HepG2 (cell line): ENCODE measurements around the gene SLC5A10. TPM values are rescaled to one million over a fixed set of nuclear protein-coding genes. Genes with fewer than 3 reads are reported as not detected.

Experiments used
- ATAC-seq: fragments of 200-7000 bp; cut with Tn5 transposase; 3 replicates; pipeline ENCODE4 v1.9.1; 2020; ENCODE audit warnings: mild to moderate bottlenecking, moderate library complexity
- BruUV-seq: library from RNA; stranded (reverse); fragments of 400-500 nt; replicated peaks from 2 replicates; lab custom pipeline; 2021; lab: Mats Ljungman, UMichigan
- CTCF ChIA-PET: fragments of 300-600 bp; formaldehyde crosslinking; extraction: SDS; loops from one replicate; lab custom pipeline; 2021; ENCODE audit warnings: low total read pairs, inconsistent platforms, low intra/inter-chr PET ratio; lab: Yijun Ruan, JAX
- POLR2A ChIA-PET: fragments of 350-600 bp; sonication (Branson Sonifier 250); formaldehyde crosslinking; loops from one replicate; lab custom pipeline; 2020; ENCODE audit warnings: antibody characterized with exemption, inconsistent platforms; lab: Yijun Ruan, JAX
- DNase-seq: peaks from one replicate; pipeline ENCODE4 v3.0.0-alpha.2; 2015; ENCODE audit warnings: low spot score
- FAIRE-seq: peaks from 3 replicates; lab custom pipeline; 2011; peaks lifted over from hg19 to GRCh38; lab: Jason Lieb, UNC
- H2AFZ ChIP-seq: one replicate; pipeline ENCODE4 v1.6.1; 2011; ENCODE audit warnings: low read length, inconsistent platforms
- H3K27ac ChIP-seq: fragments of 300-600 bp; 3 replicates; pipeline ENCODE4 v1.8.0; 2011; ENCODE audit warnings: mixed run types, mild to moderate bottlenecking, mixed read lengths, low read length, inconsistent platforms; ENCODE audit not compliant: insufficient read depth; ENCODE audit errors: extremely low read length
- H3K27me3 ChIP-seq, 2 experiments: fragments of 200-600 bp in 1 of 2; 2 replicates in 1 of 2; 3 replicates in 1 of 2; pipeline versions ENCODE4 v1.6.0 to v1.8.0; 2011; ENCODE audit warnings: low read length in 2 of 2, mild to moderate bottlenecking in 2 of 2, moderate library complexity in 2 of 2, inconsistent platforms in 1 of 2; ENCODE audit not compliant: insufficient read depth in 2 of 2, control insufficient read depth in 1 of 2
- H3K36me3 ChIP-seq, 2 experiments: fragments of 200-600 bp in 1 of 2; replicated peaks in 1 of 2; 2 replicates in 1 of 2; 3 replicates in 1 of 2; pipeline versions ENCODE4 v1.5.1 to v1.8.0; 2011; ENCODE audit warnings: low read length in 2 of 2, inconsistent platforms in 1 of 2; ENCODE audit not compliant: insufficient read depth in 2 of 2, control insufficient read depth in 1 of 2
- H3K4me1 ChIP-seq: 2 replicates; pipeline ENCODE4 v1.5.1; 2012; ENCODE audit warnings: low read length, inconsistent platforms; ENCODE audit not compliant: insufficient read depth
- H3K4me2 ChIP-seq: 2 replicates; pipeline ENCODE4 v1.6.0; 2011; ENCODE audit warnings: low read depth, low read length, inconsistent platforms
- H3K4me3 ChIP-seq, 3 experiments: fragments of 200-600 bp in 1 of 3; sonication (generic), shearing (Covaris generic) in 1 of 3; replicated peaks in 1 of 3; 2 replicates each; pipeline ENCODE4 v1.5.1; 2011 to 2016; ENCODE audit warnings: low read length in 3 of 3, inconsistent platforms in 2 of 3, low read depth in 2 of 3, mild to moderate bottlenecking in 2 of 3, control low read depth in 1 of 3, mixed read lengths in 1 of 3; ENCODE audit not compliant: insufficient read depth in 1 of 3
- H3K79me2 ChIP-seq: one replicate; pipeline ENCODE4 v1.6.1; 2011; ENCODE audit warnings: low read length, inconsistent platforms; ENCODE audit not compliant: insufficient read depth
- H3K9ac ChIP-seq: 2 replicates; pipeline ENCODE4 v1.6.0; 2011; ENCODE audit warnings: mild to moderate bottlenecking, low read depth, low read length, inconsistent platforms; ENCODE audit not compliant: insufficient read depth
- H3K9me3 ChIP-seq: 2 replicates; pipeline ENCODE4 v1.5.1; 2012; ENCODE audit warnings: mild to moderate bottlenecking, low read length
- H4K20me1 ChIP-seq: 2 replicates; pipeline ENCODE4 v1.6.0; 2011; ENCODE audit warnings: inconsistent platforms, mild to moderate bottlenecking, low read length, moderate library complexity; ENCODE audit not compliant: insufficient read depth
- ARID4A ChIP-seq: sonication (generic); formaldehyde crosslinking; IDR thresholded peaks from 2 replicates; pipeline ENCODE4 v1.5.0; 2020; ENCODE audit warnings: mild to moderate bottlenecking, missing genetic modification reagents, borderline replicate concordance
- HNRNPH1 ChIP-seq: fragments of 200-400 bp; formaldehyde crosslinking; optimal IDR thresholded peaks from 2 replicates; pipeline ENCODE3; 2017; ENCODE audit warnings: mild to moderate bottlenecking, low read depth, low read length
- NFKBIZ ChIP-seq: IDR thresholded peaks from 2 replicates; pipeline ENCODE4 v1.6.1; 2018; ENCODE audit warnings: missing genetic modification reagents, missing compliant biosample characterization
- PAWR ChIP-seq: sonication (generic); formaldehyde crosslinking; IDR thresholded peaks from 2 replicates; pipeline ENCODE4 v1.4.0; 2020; ENCODE audit warnings: missing genetic modification reagents, mild to moderate bottlenecking, borderline replicate concordance
- PAXIP1 ChIP-seq: sonication (generic); formaldehyde crosslinking; conservative IDR thresholded peaks from 2 replicates; pipeline ENCODE4 v1.4.0; 2020; ENCODE audit warnings: mild to moderate bottlenecking, missing genetic modification reagents, moderate library complexity
- RNF219 ChIP-seq: sonication (generic); formaldehyde crosslinking; IDR thresholded peaks from 2 replicates; pipeline ENCODE4 v1.5.0; 2020; ENCODE audit warnings: mild to moderate bottlenecking, missing genetic modification reagents
- ZNF331 ChIP-seq: sonication (generic); formaldehyde crosslinking; IDR thresholded peaks from 2 replicates; pipeline ENCODE4 v1.4.0; 2020; ENCODE audit warnings: missing genetic modification reagents
- ZNF383 ChIP-seq: sonication (generic); formaldehyde crosslinking; IDR thresholded peaks from 2 replicates; pipeline ENCODE4 v1.4.0; 2020; ENCODE audit warnings: missing genetic modification reagents, mild to moderate bottlenecking, borderline replicate concordance
- ZNF552 ChIP-seq: sonication (generic); formaldehyde crosslinking; IDR thresholded peaks from 2 replicates; pipeline ENCODE4 v1.9.0; 2022; ENCODE audit warnings: missing genetic modification reagents, mild to moderate bottlenecking, borderline replicate concordance
- ZNF570 ChIP-seq: sonication (generic); formaldehyde crosslinking; IDR thresholded peaks from 2 replicates; pipeline ENCODE4 v1.4.0; 2020; ENCODE audit warnings: mild to moderate bottlenecking, missing genetic modification reagents, borderline replicate concordance
- ZNF576 ChIP-seq: sonication (generic); formaldehyde crosslinking; IDR thresholded peaks from 2 replicates; pipeline ENCODE4 v1.4.0; 2020; ENCODE audit warnings: mild to moderate bottlenecking, missing genetic modification reagents
- ZNF784 ChIP-seq: sonication (generic); formaldehyde crosslinking; IDR thresholded peaks from 2 replicates; pipeline ENCODE4 v1.5.1; 2020; ENCODE audit warnings: missing genetic modification reagents, mild to moderate bottlenecking, borderline replicate concordance
- WGBS: methylation state at CpG from one replicate; pipeline ENCODE4 v1.1.6; 2017; ENCODE audit warnings: low lambda C conversion rate; 5-methylcytosine and 5-hydroxymethylcytosine counted together
- in situ Hi-C: cut with HindIII; loops from 2 replicates; pipeline ENCODE4 v1.10.0; 2017; ENCODE audit warnings: low pct_unique_long_range_greater_than_20kb; ENCODE audit not compliant: extremely low pct_ligation_motif_present
- intact Hi-C: fragments of 100-400 bp; cut with micrococcal nuclease; formaldehyde crosslinking; loops from one replicate; pipeline ENCODE4 v1.10.0; 2022; ENCODE audit not compliant: unreplicated experiment
- polyA plus RNA-seq, 8 experiments: library from polyadenylated mRNA; depleted of rRNA in 3 of 8; stranded (reverse) in 7 of 8; unstranded in 1 of 8; fragments of >200 nt; fragmentation: Illumina TruSeq in 4 of 8; extraction: Trizol in 4 of 8; gene quantifications; 2 replicates each; pipeline versions ENCODE4 v1.2.1 to v1.2.3, GENCODE V29; 2011 to 2016; ENCODE audit warnings: low read depth in 4 of 8, missing spikeins in 1 of 8, mixed read lengths in 1 of 8; ENCODE audit not compliant: insufficient read depth in 1 of 8
- total RNA-seq, 5 experiments: library from RNA; depleted of rRNA; stranded (reverse); fragments of >200 nt; fragmentation: Illumina TruSeq; extraction: Trizol; gene quantifications; 2 replicates each; pipeline ENCODE4 v1.2.3, GENCODE V29; 2016; ENCODE audit warnings: low read depth in 1 of 5

Gene SLC5A10
- total and polyA plus RNA-seq, 2 of the 13 experiments (the other 11 are each of a cell fraction or from before 2014, with no cell fraction given), result 0.05 TPM; not detected in 1

- TF ChIP-seq RNF219 (CRISPR knock-in tag) (no peak), ZNF570 (CRISPR knock-in tag) (no peak), ZNF552 (no peak), PAWR (CRISPR knock-in tag) (no peak), ZNF331 (no peak)
Measured at GRCh38 chr17:18946536-18946935, 5.4 kb upstream of the SLC5A10 start (continued).

- ATAC-seq (no peak), DNase-seq (no peak), FAIRE-seq (no peak)
- intact Hi-C loops (no loop called here), in situ Hi-C loops (no loop called here)
- no peaks in the 10 kb centered on the region for H3K9me3 ChIP-seq
- no TSS peak for BruUV-seq
- H3K27me3 ChIP-seq, result peaks cover 1 to 38% of the 10 kb centered on the region in 2 experiments; a peak in 2 of 5 replicates
- no peak overlapping the region for H3K27ac ChIP-seq
- H3K4me1 ChIP-seq, result peaks cover 27% of the 10 kb centered on the region
- no peak overlapping the region for H3K4me2 ChIP-seq
- 31% methylated on average over 6 of the region's 6 CpGs for WGBS
- no peaks in the 10 kb centered on the region for H4K20me1 ChIP-seq
- no peaks in the 10 kb centered on the region for H3K36me3 ChIP-seq
- H2AFZ ChIP-seq, result no peak overlapping the region
- H3K79me2 ChIP-seq, result no peaks in the 10 kb centered on the region
- CTCF ChIA-PET, result no interaction called here
- POLR2A ChIA-PET, result no interaction called here
- no peak overlapping the region for H3K9ac ChIP-seq
- H3K4me3 ChIP-seq, result no peak overlapping the region
- TF ChIP-seq ZNF383 (CRISPR knock-in tag), result no peak
- no peak for TF ChIP-seq ARID4A
- TF ChIP-seq ZNF784 (CRISPR knock-in tag), result no peak
- TF ChIP-seq NFKBIZ, result no peak
- TF ChIP-seq PAXIP1 (CRISPR knock-in tag), result no peak
- TF ChIP-seq HNRNPH1, result no peak
- no peak for TF ChIP-seq ZNF576
Measured at GRCh38 chr17:18947866-18948265, 4.1 kb upstream of the SLC5A10 start.
